HEK293 (cell line): ENCODE measurements around the gene ZMYND10.

ENCODE experiments used
- CTCF ChIA-PET: fragments of 350-600 bp; formaldehyde crosslinking; extraction: SDS; loops from one replicate; lab custom pipeline; 2021; ENCODE audit warnings: antibody characterized with exemption; lab: Yijun Ruan, JAX
- POLR2A ChIA-PET: fragments of 300-600 bp; formaldehyde crosslinking; extraction: SDS; loops from one replicate; lab custom pipeline; 2020; ENCODE audit warnings: antibody characterized with exemption, inconsistent platforms; lab: Yijun Ruan, JAX
- H3K27ac ChIP-seq: fragments of 200-500 bp; sonication (Bioruptor generic); 2 replicates; pipeline ENCODE4 v1.5.1; 2014; ENCODE audit warnings: low read depth, low read length, control low read depth, inconsistent platforms; ENCODE audit errors: extremely low read depth
- H3K36me3 ChIP-seq, 2 experiments: fragments of 200-500 bp in 1 of 2; sonication (Bioruptor generic) in 1 of 2; 1 replicate in 1 of 2; 2 replicates in 1 of 2; pipeline ENCODE4 v1.5.1; 2014 to 2017; ENCODE audit warnings: inconsistent platforms in 2 of 2, low read length in 2 of 2; ENCODE audit not compliant: control insufficient read depth in 2 of 2, insufficient read depth in 1 of 2
- H3K4me1 ChIP-seq: fragments of 200-500 bp; sonication (Bioruptor generic); 2 replicates; pipeline ENCODE4 v1.5.1; 2014; ENCODE audit warnings: mild to moderate bottlenecking, low read length, inconsistent platforms; ENCODE audit not compliant: control insufficient read depth, insufficient read depth
- H3K4me3 ChIP-seq: 2 replicates; pipeline ENCODE4 v1.5.1; 2011; ENCODE audit warnings: low read depth, mild to moderate bottlenecking, control low read depth, low read length, moderate library complexity
- H3K9me3 ChIP-seq: fragments of 200-500 bp; sonication (Bioruptor generic); 2 replicates; pipeline ENCODE4 v1.5.1; 2014; ENCODE audit warnings: low read depth, low read length, inconsistent platforms; ENCODE audit not compliant: control insufficient read depth, insufficient read depth
- BCL11A ChIP-seq: fragments of 450-650 bp; formaldehyde crosslinking; IDR thresholded peaks from 2 replicates; pipeline ENCODE4 v1.5.1; 2016; ENCODE audit warnings: low read depth, missing biosample characterization, missing genetic modification characterization
- BCL6B ChIP-seq: fragments of 450-650 bp; formaldehyde crosslinking; IDR thresholded peaks from 2 replicates; pipeline ENCODE4 v1.5.1; 2017; ENCODE audit warnings: missing biosample characterization, missing genetic modification characterization
- GLIS1 ChIP-seq: fragments of 450-650 bp; formaldehyde crosslinking; IDR thresholded peaks from 2 replicates; pipeline ENCODE4 v1.5.1; 2016; ENCODE audit warnings: missing biosample characterization, missing genetic modification characterization
- HOXC10 ChIP-seq: sonication (generic); formaldehyde crosslinking; IDR thresholded peaks from 2 replicates; pipeline ENCODE4 v1.8.1; 2023; ENCODE audit warnings: mild to moderate bottlenecking, missing genetic modification reagents
- HOXD13 ChIP-seq: sonication (generic); formaldehyde crosslinking; IDR thresholded peaks from 2 replicates; pipeline ENCODE4 v1.8.0; 2022; ENCODE audit warnings: missing genetic modification reagents, borderline replicate concordance
- OVOL3 ChIP-seq: fragments of 450-650 bp; formaldehyde crosslinking; IDR thresholded peaks from 2 replicates; pipeline ENCODE4 v1.5.1; 2016; ENCODE audit warnings: missing biosample characterization, missing genetic modification characterization
- PRDM6 ChIP-seq: fragments of 450-650 bp; formaldehyde crosslinking; IDR thresholded peaks from 2 replicates; pipeline ENCODE4 v1.5.1; 2017; ENCODE audit warnings: missing biosample characterization, missing genetic modification characterization
- TCF7L2 ChIP-seq: IDR thresholded peaks from 2 replicates; pipeline ENCODE4 v1.6.1; 2011; ENCODE audit warnings: low read depth, mild to moderate bottlenecking, inconsistent platforms, low read length, moderate library complexity, borderline replicate concordance
- ZBTB48 ChIP-seq: fragments of 450-650 bp; formaldehyde crosslinking; IDR thresholded peaks from 2 replicates; pipeline ENCODE4 v1.5.1; 2016; ENCODE audit warnings: missing biosample characterization, missing genetic modification characterization
- ZNF114 ChIP-seq: fragments of 450-650 bp; formaldehyde crosslinking; IDR thresholded peaks from 2 replicates; pipeline ENCODE4 v1.5.0; 2017; ENCODE audit warnings: missing biosample characterization, missing genetic modification characterization
- ZNF223 ChIP-seq: fragments of 450-650 bp; formaldehyde crosslinking; IDR thresholded peaks from 2 replicates; pipeline ENCODE4 v1.5.1; 2016; ENCODE audit warnings: missing biosample characterization, missing genetic modification characterization
- ZNF280D ChIP-seq: fragments of 450-650 bp; formaldehyde crosslinking; IDR thresholded peaks from 2 replicates; pipeline ENCODE4 v1.5.1; 2016; ENCODE audit warnings: missing biosample characterization, missing genetic modification characterization
- ZNF555 ChIP-seq: fragments of 450-650 bp; formaldehyde crosslinking; conservative IDR thresholded peaks from 2 replicates; pipeline ENCODE4 v1.5.1; 2017; ENCODE audit warnings: missing biosample characterization, mild to moderate bottlenecking, missing genetic modification characterization, inconsistent platforms
- ZNF561 ChIP-seq: fragments of 450-650 bp; IDR thresholded peaks from 2 replicates; pipeline ENCODE4 v1.5.1; 2018; ENCODE audit warnings: missing biosample characterization, missing genetic modification characterization, borderline replicate concordance
- ZNF660 ChIP-seq: fragments of 450-650 bp; IDR thresholded peaks from 2 replicates; pipeline ENCODE4 v1.5.1; 2018; ENCODE audit warnings: missing biosample characterization, mild to moderate bottlenecking, missing genetic modification characterization
- ZNF701 ChIP-seq: fragments of 450-650 bp; formaldehyde crosslinking; IDR thresholded peaks from 2 replicates; pipeline ENCODE4 v1.5.1; 2016; ENCODE audit warnings: missing biosample characterization, missing genetic modification characterization
- ZNF707 ChIP-seq: fragments of 450-650 bp; formaldehyde crosslinking; IDR thresholded peaks from 2 replicates; pipeline ENCODE4 v1.5.1; 2016; ENCODE audit warnings: missing biosample characterization, missing genetic modification characterization
- ZNF777 ChIP-seq: fragments of 450-650 bp; formaldehyde crosslinking; IDR thresholded peaks from 2 replicates; pipeline ENCODE4 v1.5.1; 2017; ENCODE audit warnings: missing biosample characterization, missing genetic modification characterization, borderline replicate concordance
- ZXDB ChIP-seq: fragments of 450-650 bp; formaldehyde crosslinking; IDR thresholded peaks from 2 replicates; pipeline ENCODE4 v1.5.1; 2016; ENCODE audit warnings: missing biosample characterization, missing genetic modification characterization

ZMYND10 gene

GRCh38 chr3:50318615-50319014 lies 26.9 kb downstream of the ZMYND10 start:
- Histone ChIP-seq H3K36me3 (peaks cover 0 to 41% of the 10 kb centered on the region in 2 experiments; a peak in 1 of 3 replicates), H3K4me3 (no peak overlapping the region), H3K9me3 (no peaks in the 10 kb centered on the region), H3K4me1 (peaks cover 7% of the 10 kb centered on the region; the same call in 1 of the 2 replicates), H3K27ac (no peak overlapping the region)
- POLR2A ChIA-PET = interaction anchor here (2.7 to 3.6 kb wide), 2 partner anchors 18 to 27 kb away, joined by 12 read pairs; partner anchors contain the start of gene IFRD2
- CTCF ChIA-PET = interaction anchor here (0.6 to 1.2 kb wide), 2 partner anchors 44 to 779 kb away, joined by 3 read pairs; no protein-coding TSS in a partner anchor
- TF ChIP-seq ZXDB (no peak), HOXC10 (CRISPR knock-in tag) (no peak), ZNF280D (tag by site-specific recombination) (no peak), BCL11A (tag by site-specific recombination) (no peak), OVOL3 (tag by site-specific recombination) (no peak), ZNF114 (tag by site-specific recombination) (no peak), ZNF660 (no peak), ZNF555 (no peak), ZNF223 (tag by site-specific recombination) (no peak), ZNF707 (tag by site-specific recombination) (no peak), ZNF561 (tag by site-specific recombination) (no peak), ZNF701 (tag by site-specific recombination) (no peak)

- Histone ChIP-seq H3K9me3 (no peaks in the 10 kb centered on the region), H3K4me1 (peaks cover 7% of the 10 kb centered on the region; the same call in 1 of the 2 replicates), H3K36me3 (peaks cover 0 to 38% of the 10 kb centered on the region in 2 experiments; a peak in 1 of 3 replicates), H3K27ac (no peak overlapping the region), H3K4me3 (no peak overlapping the region)
- ChIA-PET POLR2A (interaction anchor here (1.6 to 3.6 kb wide), 4 partner anchors 10 to 26 kb away, joined by 8 to 12 read pairs (median 12); partner anchors contain the start of genes HYAL3, IFRD2, NAA80 and TUSC2), CTCF (interaction anchor here (0.6 to 1.2 kb wide), 2 partner anchors 27 to 44 kb away, joined by 3 read pairs; no protein-coding TSS in a partner anchor)
- TF ChIP-seq GLIS1 (tag by site-specific recombination) = 0 out of 2 replicates have a peak, but pooled peaks have one; percentile 5
- TF ChIP-seq BCL6B = no peak
Observed at GRCh38 chr3:50318163-50318562, 27.4 kb downstream of the ZMYND10 start.

- H3K4me1 ChIP-seq = peaks cover 7% of the 10 kb centered on the region; the same call in 1 of the 2 replicates
- CTCF ChIA-PET = interaction anchor here (0.6 to 1.0 kb wide), 2 partner anchors 18 to 26 kb away, joined by 3 to 7 read pairs; partner anchors contain the start of genes HYAL3 and NAA80
- H3K27ac ChIP-seq = no peak overlapping the region
- TF ChIP-seq PRDM6 (tag by site-specific recombination) (no peak), HOXD13 (CRISPR knock-in tag) (no peak), TCF7L2 (no peak), ZBTB48 (tag by site-specific recombination) (0 out of 2 replicates have a peak, but pooled peaks have one; percentile 36), ZNF777 (tag by site-specific recombination) (no peak)
- H3K36me3 ChIP-seq = peaks cover 0 to 38% of the 10 kb centered on the region in 2 experiments; a peak in 1 of 3 replicates
- no peak overlapping the region for H3K4me3 ChIP-seq
- POLR2A ChIA-PET = interaction anchor here (1.0 to 3.6 kb wide), 5 partner anchors 11 to 53 kb away, joined by 3 to 12 read pairs (median 11); partner anchors contain the start of genes HYAL3, IFRD2, NAA80 and TUSC2
- no peaks in the 10 kb centered on the region for H3K9me3 ChIP-seq
Observed at GRCh38 chr3:50317300-50317699, 28.2 kb downstream of the ZMYND10 start.
